ENCODE measurements around the gene KDM5B. TPM values are rescaled to one million over a fixed set of nuclear protein-coding genes. Genes with fewer than 3 reads are reported as not detected.

The KDM5B gene
- total and polyA plus RNA-seq, 2 experiments from 2014 or later = 87.9 to 110 TPM

GRCh38 chr1:202802998-202803932 is 5.0 kb downstream of the KDM5B start:
- H3K27ac ChIP-seq = peak overlapping the region; percentile 4
- no peak overlapping the region for H3K4me3 ChIP-seq
- 87% methylated on average over 15 of the region's 15 CpGs for WGBS (ENCODE audit: low lambda C conversion rate, missing lambda C conversion rate)
- H3K4me1 ChIP-seq (ENCODE audit: insufficient read depth) = peaks cover 31% of the 10 kb centered on the region
- TF ChIP-seq EZH2phosphoT487 (IDR thresholded peaks at IDR 0.05; ENCODE audit: low read depth, severe bottlenecking, unreplicated experiment) (no peak), EZH2 (IDR thresholded peaks at IDR 0.05; ENCODE audit: borderline replicate concordance) (no peak), CTCF (IDR thresholded peaks at IDR 0.05; ENCODE audit: poor library complexity) (no peak)
- H3K79me2 ChIP-seq = peaks cover 99% of the 10 kb centered on the region
- no peaks in the 10 kb centered on the region for H3K9me2 ChIP-seq (replicated peaks; ENCODE audit: insufficient read depth)
- H2AFZ ChIP-seq = no peak overlapping the region
- H4K20me1 ChIP-seq (ENCODE audit: insufficient read depth, poor library complexity, severe bottlenecking) = peaks cover 87% of the 10 kb centered on the region
- no peak overlapping the region for H3K4me2 ChIP-seq
- H3K27me3 ChIP-seq = no peaks in the 10 kb centered on the region
- H3K9me3 ChIP-seq (ENCODE audit: low read depth) = no peaks in the 10 kb centered on the region
- DNase-seq (ENCODE audit: low spot score) = no peak
- H3K36me3 ChIP-seq (replicated peaks; ENCODE audit: insufficient read depth, low read depth) = no peaks in the 10 kb centered on the region

- no peak overlapping the region for H3K27ac ChIP-seq
- H3K4me1 ChIP-seq (ENCODE audit: insufficient read depth) = peaks cover 31% of the 10 kb centered on the region
- no peaks in the 10 kb centered on the region for H3K36me3 ChIP-seq (replicated peaks; ENCODE audit: insufficient read depth, low read depth)
- peaks cover 100% of the 10 kb centered on the region for H4K20me1 ChIP-seq (ENCODE audit: insufficient read depth, poor library complexity, severe bottlenecking)
- no peaks in the 10 kb centered on the region for H3K9me3 ChIP-seq (ENCODE audit: low read depth)
- H3K4me2 ChIP-seq = no peak overlapping the region
- no peaks in the 10 kb centered on the region for H3K9me2 ChIP-seq (replicated peaks; ENCODE audit: insufficient read depth)
- WGBS (ENCODE audit: low lambda C conversion rate, missing lambda C conversion rate) = 50% methylated on average over 2 of the region's 2 CpGs
- H3K27me3 ChIP-seq = no peaks in the 10 kb centered on the region
- no peak for DNase-seq (ENCODE audit: low spot score)
- no peak overlapping the region for H2AFZ ChIP-seq
- TF ChIP-seq EZH2 (IDR thresholded peaks at IDR 0.05; ENCODE audit: borderline replicate concordance) = no peak
- no peak for TF ChIP-seq CTCF (IDR thresholded peaks at IDR 0.05; ENCODE audit: poor library complexity)
- no peak for TF ChIP-seq EZH2phosphoT487 (IDR thresholded peaks at IDR 0.05; ENCODE audit: low read depth, severe bottlenecking, unreplicated experiment)
- no peak overlapping the region for H3K4me3 ChIP-seq
- H3K79me2 ChIP-seq = peaks cover 100% of the 10 kb centered on the region
These were observed 6.2 kb downstream of the KDM5B start for GRCh38 chr1:202802034-202802433.

GRCh38 chr1:202801175-202801574 is 7.0 kb downstream of the KDM5B start:
- no peaks in the 10 kb centered on the region for H3K9me2 ChIP-seq (replicated peaks; ENCODE audit: insufficient read depth)
- H2AFZ ChIP-seq = no peak overlapping the region
- 98% methylated on average over 2 of the region's 2 CpGs for WGBS (ENCODE audit: low lambda C conversion rate, missing lambda C conversion rate)
- TF ChIP-seq EZH2phosphoT487 (IDR thresholded peaks at IDR 0.05; ENCODE audit: low read depth, severe bottlenecking, unreplicated experiment) = no peak
- no peak for TF ChIP-seq CTCF (IDR thresholded peaks at IDR 0.05; ENCODE audit: poor library complexity)
- no peak for TF ChIP-seq EZH2 (IDR thresholded peaks at IDR 0.05; ENCODE audit: borderline replicate concordance)
- H3K9me3 ChIP-seq (ENCODE audit: low read depth) = no peaks in the 10 kb centered on the region
- no peaks in the 10 kb centered on the region for H3K36me3 ChIP-seq (replicated peaks; ENCODE audit: insufficient read depth, low read depth)
- H3K27me3 ChIP-seq = no peaks in the 10 kb centered on the region
- H3K79me2 ChIP-seq = peaks cover 100% of the 10 kb centered on the region
- no peak overlapping the region for H3K27ac ChIP-seq
- H3K4me2 ChIP-seq = no peak overlapping the region
- peaks cover 31% of the 10 kb centered on the region for H3K4me1 ChIP-seq (ENCODE audit: insufficient read depth)
- peaks cover 100% of the 10 kb centered on the region for H4K20me1 ChIP-seq (ENCODE audit: insufficient read depth, poor library complexity, severe bottlenecking)
- DNase-seq (ENCODE audit: low spot score) = no peak
- no peak overlapping the region for H3K4me3 ChIP-seq

All from hepatocyte (in vitro differentiated cells).